HepG2 (cell line): ENCODE measurements around the gene HSPA1B. TPM values are rescaled to one million over a fixed set of nuclear protein-coding genes. Genes with fewer than 3 reads are reported as not detected.

ENCODE experiments used
- AKAP8 ChIP-seq: sonication (generic); formaldehyde crosslinking; IDR thresholded peaks from 2 replicates; pipeline ENCODE4 v1.5.1; 2020; ENCODE audit warnings: mild to moderate bottlenecking, missing genetic modification reagents
- ARNT2 ChIP-seq: sonication (generic); formaldehyde crosslinking; IDR thresholded peaks from 2 replicates; pipeline ENCODE4 v1.8.0; 2022; ENCODE audit warnings: mild to moderate bottlenecking, low read depth, missing genetic modification reagents, moderate library complexity
- GLI4 ChIP-seq: sonication (generic); formaldehyde crosslinking; IDR thresholded peaks from 2 replicates; pipeline ENCODE4 v1.5.1; 2020; ENCODE audit warnings: missing genetic modification reagents, mild to moderate bottlenecking, moderate library complexity, borderline replicate concordance
- KDM2A ChIP-seq: sonication (generic); formaldehyde crosslinking; IDR thresholded peaks from 2 replicates; pipeline ENCODE4 v1.4.0; 2020; ENCODE audit warnings: low read depth, missing genetic modification reagents, borderline replicate concordance
- MXI1 ChIP-seq: IDR thresholded peaks from 3 replicates; pipeline ENCODE4 v1.6.1; 2012; ENCODE audit warnings: low read depth, low read length, inconsistent platforms, borderline replicate concordance
- PHF21A ChIP-seq: sonication (generic); formaldehyde crosslinking; IDR thresholded peaks from 2 replicates; pipeline ENCODE4 v1.5.0; 2020; ENCODE audit warnings: mild to moderate bottlenecking, missing genetic modification reagents
- PHF8 ChIP-seq: sonication (generic); formaldehyde crosslinking; IDR thresholded peaks from 2 replicates; pipeline ENCODE4 v1.5.0; 2020; ENCODE audit warnings: missing genetic modification reagents
- SPEN ChIP-seq: sonication (generic); formaldehyde crosslinking; IDR thresholded peaks from 2 replicates; pipeline ENCODE4 v1.5.1; 2020; ENCODE audit warnings: low read depth, mild to moderate bottlenecking, missing genetic modification reagents
- TARDBP ChIP-seq: sonication (generic); formaldehyde crosslinking; IDR thresholded peaks from 2 replicates; pipeline ENCODE4 v1.8.0; 2022; ENCODE audit warnings: mild to moderate bottlenecking, missing genetic modification reagents
- TBL1XR1 ChIP-seq: fragments of 150-350 bp; IDR thresholded peaks from 2 replicates; pipeline ENCODE4 v1.6.1; 2014; ENCODE audit warnings: borderline replicate concordance, low read length; ENCODE audit not compliant: partially characterized antibody
- TEAD3 ChIP-seq: optimal IDR thresholded peaks from 2 replicates; pipeline ENCODE3; 2016; ENCODE audit warnings: borderline replicate concordance
- TGIF2 ChIP-seq: IDR thresholded peaks from 2 replicates; pipeline ENCODE4 v1.6.1; 2016; ENCODE audit warnings: control low read depth, missing compliant biosample characterization
- WIZ ChIP-seq: sonication (generic); formaldehyde crosslinking; IDR thresholded peaks from 2 replicates; pipeline ENCODE4 v1.5.1; 2020; ENCODE audit warnings: mild to moderate bottlenecking, missing genetic modification reagents
- XRCC5 ChIP-seq: fragments of 200-400 bp; formaldehyde crosslinking; optimal IDR thresholded peaks from 2 replicates; pipeline ENCODE3; 2017; ENCODE audit warnings: mild to moderate bottlenecking, low read length
- ZNF101 ChIP-seq: sonication (generic); formaldehyde crosslinking; IDR thresholded peaks from 2 replicates; pipeline ENCODE4 v1.4.0; 2020; ENCODE audit warnings: mild to moderate bottlenecking, low read depth, missing genetic modification reagents, borderline replicate concordance
- ZNF550 ChIP-seq: sonication (generic); formaldehyde crosslinking; IDR thresholded peaks from 2 replicates; pipeline ENCODE4 v1.4.0; 2020; ENCODE audit warnings: mild to moderate bottlenecking, missing genetic modification reagents, borderline replicate concordance
- ZNF7 ChIP-seq: IDR thresholded peaks from 2 replicates; pipeline ENCODE4 v1.6.1; 2016; ENCODE audit warnings: missing biosample characterization, missing genetic modification reagents
- ZNF720 ChIP-seq: sonication (generic); formaldehyde crosslinking; IDR thresholded peaks from 2 replicates; pipeline ENCODE4 v1.4.0; 2020; ENCODE audit warnings: missing genetic modification reagents
- ZNF747 ChIP-seq: sonication (generic); formaldehyde crosslinking; IDR thresholded peaks from 2 replicates; pipeline ENCODE4 v1.8.1; 2023; ENCODE audit warnings: missing genetic modification reagents, mild to moderate bottlenecking, borderline replicate concordance
- ZNF841 ChIP-seq: sonication (generic); formaldehyde crosslinking; IDR thresholded peaks from 2 replicates; pipeline ENCODE4 v1.8.1; 2023; ENCODE audit warnings: missing genetic modification reagents, borderline replicate concordance
- polyA plus RNA-seq, 8 experiments: library from polyadenylated mRNA; depleted of rRNA in 3 of 8; stranded (reverse) in 7 of 8; unstranded in 1 of 8; fragments of >200 nt; fragmentation: Illumina TruSeq in 4 of 8; extraction: Trizol in 4 of 8; gene quantifications; 2 replicates each; pipeline versions ENCODE4 v1.2.1 to v1.2.3, GENCODE V29; 2011 to 2016; ENCODE audit warnings: low read depth in 4 of 8, missing spikeins in 1 of 8, mixed read lengths in 1 of 8; ENCODE audit not compliant: insufficient read depth in 1 of 8
- total RNA-seq, 5 experiments: library from RNA; depleted of rRNA; stranded (reverse); fragments of >200 nt; fragmentation: Illumina TruSeq; extraction: Trizol; gene quantifications; 2 replicates each; pipeline ENCODE4 v1.2.3, GENCODE V29; 2016; ENCODE audit warnings: low read depth in 1 of 5
- TF ChIP-seq, protein P1 (sequence below): sonication (generic); formaldehyde crosslinking; conservative IDR thresholded peaks from 2 replicates; pipeline ENCODE4 v1.4.0; 2020; ENCODE audit warnings: missing genetic modification reagents
- TF ChIP-seq, protein P2 (sequence below): sonication (generic); formaldehyde crosslinking; IDR thresholded peaks from 2 replicates; pipeline ENCODE4 v1.4.0; 2020; ENCODE audit warnings: missing genetic modification reagents
- TF ChIP-seq, protein P3 (sequence below): sonication (generic); formaldehyde crosslinking; conservative IDR thresholded peaks from 2 replicates; pipeline ENCODE4 v1.8.0; 2022; ENCODE audit warnings: mild to moderate bottlenecking, moderate library complexity, missing genetic modification reagents
- TF ChIP-seq, protein P4 (sequence below): IDR thresholded peaks from 2 replicates; pipeline ENCODE4 v1.6.1; 2016; ENCODE audit warnings: missing biosample characterization, missing genetic modification reagents, low read depth

Gene HSPA1B
- total and polyA plus RNA-seq, 2 of the 13 experiments (the other 11 are each of a cell fraction or from before 2014, with no cell fraction given): 26.0 to 186 TPM

DNA sequence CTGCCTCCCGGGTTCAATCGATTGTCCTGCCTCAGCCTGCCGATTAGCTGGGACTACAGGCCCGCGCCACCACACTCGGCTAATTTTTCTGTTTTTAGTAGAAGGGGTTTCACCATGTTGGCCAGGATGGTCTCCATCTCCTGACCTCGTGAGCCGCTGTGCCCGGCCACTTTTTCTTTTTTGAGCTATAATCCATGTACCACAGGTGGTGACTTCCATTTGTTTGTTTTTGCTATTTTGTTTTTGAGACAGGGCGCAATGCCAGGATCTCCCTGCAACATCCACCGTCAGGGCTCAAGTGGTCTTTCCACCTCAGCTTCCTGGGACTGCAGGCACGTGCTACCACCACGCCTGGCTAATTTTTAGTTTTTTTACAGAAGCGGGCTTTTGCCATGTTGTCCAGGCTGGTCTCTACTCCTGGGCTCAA is 8.5 kb downstream of the HSPA1B start (continued):
- TF ChIP-seq, protein P1, sequence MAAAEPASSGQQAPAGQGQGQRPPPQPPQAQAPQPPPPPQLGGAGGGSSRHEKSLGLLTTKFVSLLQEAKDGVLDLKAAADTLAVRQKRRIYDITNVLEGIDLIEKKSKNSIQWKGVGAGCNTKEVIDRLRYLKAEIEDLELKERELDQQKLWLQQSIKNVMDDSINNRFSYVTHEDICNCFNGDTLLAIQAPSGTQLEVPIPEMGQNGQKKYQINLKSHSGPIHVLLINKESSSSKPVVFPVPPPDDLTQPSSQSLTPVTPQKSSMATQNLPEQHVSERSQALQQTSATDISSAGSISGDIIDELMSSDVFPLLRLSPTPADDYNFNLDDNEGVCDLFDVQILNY: no peak
- TF ChIP-seq TEAD3 (CRISPR knock-in tag) (peak; percentile 26), TGIF2 (CRISPR knock-in tag) (peak; percentile 66; the same call in 1 of the 2 replicates), WIZ (CRISPR knock-in tag) (0 out of 2 replicates have a peak, but pooled peaks have one; percentile 52), XRCC5 (no peak), ZNF101 (CRISPR knock-in tag) (no peak), MXI1 (no peak), TBL1XR1 (no peak), ZNF720 (CRISPR knock-in tag) (no peak), GLI4 (no peak), AKAP8 (CRISPR knock-in tag) (0 out of 2 replicates have a peak, but pooled peaks have one; percentile 40), SPEN (peak; percentile 40), KDM2A (CRISPR knock-in tag) (peak; percentile 31; the same call in 1 of the 2 replicates), ARNT2 (CRISPR knock-in tag) (no peak), PHF8 (peak; percentile 34; the same call in 1 of the 2 replicates), ZNF841 (CRISPR knock-in tag) (no peak), ZNF550 (no peak), ZNF7 (no peak), PHF21A (CRISPR knock-in tag) (peak; percentile 49; the same call in 1 of the 2 replicates), ZNF747 (CRISPR knock-in tag) (no peak), TARDBP (no peak)
- TF ChIP-seq, protein P2, sequence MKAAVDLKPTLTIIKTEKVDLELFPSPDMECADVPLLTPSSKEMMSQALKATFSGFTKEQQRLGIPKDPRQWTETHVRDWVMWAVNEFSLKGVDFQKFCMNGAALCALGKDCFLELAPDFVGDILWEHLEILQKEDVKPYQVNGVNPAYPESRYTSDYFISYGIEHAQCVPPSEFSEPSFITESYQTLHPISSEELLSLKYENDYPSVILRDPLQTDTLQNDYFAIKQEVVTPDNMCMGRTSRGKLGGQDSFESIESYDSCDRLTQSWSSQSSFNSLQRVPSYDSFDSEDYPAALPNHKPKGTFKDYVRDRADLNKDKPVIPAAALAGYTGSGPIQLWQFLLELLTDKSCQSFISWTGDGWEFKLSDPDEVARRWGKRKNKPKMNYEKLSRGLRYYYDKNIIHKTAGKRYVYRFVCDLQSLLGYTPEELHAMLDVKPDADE: no peak
- TF ChIP-seq, protein P3, sequence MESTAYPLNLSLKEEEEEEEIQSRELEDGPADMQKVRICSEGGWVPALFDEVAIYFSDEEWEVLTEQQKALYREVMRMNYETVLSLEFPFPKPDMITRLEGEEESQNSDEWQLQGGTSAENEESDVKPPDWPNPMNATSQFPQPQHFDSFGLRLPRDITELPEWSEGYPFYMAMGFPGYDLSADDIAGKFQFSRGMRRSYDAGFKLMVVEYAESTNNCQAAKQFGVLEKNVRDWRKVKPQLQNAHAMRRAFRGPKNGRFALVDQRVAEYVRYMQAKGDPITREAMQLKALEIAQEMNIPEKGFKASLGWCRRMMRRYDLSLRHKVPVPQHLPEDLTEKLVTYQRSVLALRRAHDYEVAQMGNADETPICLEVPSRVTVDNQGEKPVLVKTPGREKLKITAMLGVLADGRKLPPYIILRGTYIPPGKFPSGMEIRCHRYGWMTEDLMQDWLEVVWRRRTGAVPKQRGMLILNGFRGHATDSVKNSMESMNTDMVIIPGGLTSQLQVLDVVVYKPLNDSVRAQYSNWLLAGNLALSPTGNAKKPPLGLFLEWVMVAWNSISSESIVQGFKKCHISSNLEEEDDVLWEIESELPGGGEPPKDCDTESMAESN (CRISPR knock-in tag): no peak
- TF ChIP-seq, protein P4, sequence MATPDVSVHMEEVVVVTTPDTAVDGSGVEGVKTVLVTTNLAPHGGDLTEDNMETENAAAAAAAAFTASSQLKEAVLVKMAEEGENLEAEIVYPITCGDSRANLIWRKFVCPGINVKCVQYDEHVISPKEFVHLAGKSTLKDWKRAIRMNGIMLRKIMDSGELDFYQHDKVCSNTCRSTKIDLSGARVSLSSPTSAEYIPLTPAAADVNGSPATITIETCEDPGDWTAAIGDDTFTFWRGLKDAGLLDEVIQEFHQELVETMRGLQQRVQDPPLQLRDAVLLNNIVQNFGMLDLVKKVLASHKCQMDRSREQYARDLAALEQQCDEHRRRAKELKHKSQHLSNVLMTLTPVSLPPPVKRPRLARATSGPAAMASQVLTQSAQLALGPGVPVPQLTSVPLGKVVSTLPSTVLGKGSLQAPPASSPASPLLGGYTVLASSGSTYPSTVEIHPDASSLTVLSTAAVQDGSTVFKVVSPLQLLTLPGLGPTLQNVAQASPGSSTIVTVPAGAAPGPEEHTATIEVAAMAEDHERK (CRISPR knock-in tag): no peak
